ENCODE data around the gene ARPIN.
A peak's percentile ranks its signal among the peaks of the same experiment; 100 is the strongest.
"Not testable (repeated sequence)": the region's sequence is repeated elsewhere in the genome, so short reads cannot be mapped to it uniquely, and the experiment has no call there.

The ARPIN gene

DNA sequence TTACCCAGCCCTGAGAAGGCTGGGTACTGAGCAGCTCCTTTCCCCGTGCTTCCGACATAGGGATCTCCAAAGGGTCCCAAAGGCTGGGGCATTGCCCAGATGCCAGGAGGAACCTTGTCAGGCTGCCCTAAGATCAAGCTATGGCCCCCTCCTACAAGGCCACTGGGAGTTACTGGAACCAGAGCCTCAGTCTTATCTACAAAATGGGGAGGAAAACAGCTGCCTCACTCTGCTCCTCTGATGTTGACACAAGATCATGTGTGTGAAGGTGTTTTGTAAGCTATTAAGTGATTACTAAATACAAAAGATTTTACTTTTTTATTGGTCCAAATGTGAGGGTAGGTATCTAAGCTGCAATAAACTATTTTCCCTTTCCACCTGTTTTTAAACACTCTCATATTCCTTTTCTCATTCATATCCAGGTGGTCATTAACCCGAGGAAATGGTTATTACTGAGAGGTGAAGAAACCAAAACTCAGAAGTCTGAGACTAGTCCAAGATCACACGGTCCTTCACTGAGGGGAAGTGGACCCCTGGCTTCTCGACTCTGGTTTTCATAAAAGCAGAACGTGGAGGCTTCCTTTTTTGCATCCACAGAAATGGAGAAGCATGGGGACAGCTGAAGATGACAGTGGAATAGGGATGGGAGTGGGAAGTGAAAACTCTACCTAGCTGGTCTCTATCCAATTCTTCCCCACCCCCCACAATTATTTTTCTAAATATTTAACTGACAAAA lies 1.7 kb downstream of the ARPIN start:
- DNase-seq = no peak

DNA sequence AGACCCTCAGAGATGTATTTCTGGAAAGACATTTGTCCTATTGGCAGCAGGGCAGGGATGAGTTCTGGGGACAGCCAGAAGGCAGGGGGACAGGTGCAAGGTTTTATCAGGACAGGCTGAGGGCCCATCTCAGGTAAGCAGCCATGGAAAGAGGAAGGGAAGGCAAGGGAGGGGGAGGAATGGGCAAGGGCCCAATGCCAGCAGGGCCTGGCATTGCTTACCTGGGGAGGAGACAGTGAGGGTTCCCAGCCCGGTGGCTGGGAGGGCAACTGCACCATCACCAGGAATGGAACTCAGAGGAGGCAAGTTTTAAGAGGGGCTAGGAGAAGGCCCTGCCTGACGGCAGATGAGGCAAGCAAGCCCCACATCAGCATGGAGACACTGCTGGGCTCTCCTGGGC lies 3.1 kb downstream of the ARPIN start:
- DNase-seq = no peak

DNA sequence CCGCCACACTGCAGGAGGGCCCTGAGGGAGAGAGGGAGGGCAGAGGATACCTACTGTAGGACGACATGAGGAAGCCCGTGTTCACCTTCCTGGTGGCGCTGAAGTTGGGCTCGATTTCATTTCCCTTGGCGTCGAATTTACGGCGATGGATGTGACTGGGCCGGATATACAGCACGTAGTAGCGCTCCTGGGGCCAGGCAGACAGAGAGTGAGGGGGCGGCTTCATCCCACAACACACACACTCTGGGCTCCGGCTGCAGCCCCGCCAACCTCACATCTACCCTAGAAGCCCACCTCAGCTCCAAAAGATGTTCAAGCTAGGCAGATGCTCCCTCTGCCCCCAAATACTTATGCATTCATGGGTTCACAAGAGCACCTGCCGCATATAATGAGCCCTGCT lies 4.5 kb downstream of the ARPIN start:
- no peak for DNase-seq

DNA sequence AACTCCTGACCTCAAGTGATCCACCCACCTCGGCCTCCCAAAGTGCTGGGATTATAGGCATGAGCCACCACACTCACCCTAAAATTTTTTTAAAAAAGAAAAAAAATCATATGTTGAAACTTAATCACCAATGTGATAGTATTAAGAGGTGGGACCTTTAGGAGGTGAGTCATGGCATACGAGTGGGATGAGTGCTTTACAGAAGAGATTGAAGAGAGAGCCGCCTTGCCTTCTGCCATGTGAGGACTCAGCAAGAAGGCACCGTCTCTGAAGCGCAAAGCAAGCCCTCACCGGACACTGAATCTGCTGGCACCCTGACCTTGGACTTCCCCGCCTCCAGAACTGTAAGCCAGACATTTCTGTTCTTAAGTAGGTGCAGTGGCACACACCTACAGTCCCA lies 5.5 kb downstream of the ARPIN start:
- no peak for DNase-seq

DNA sequence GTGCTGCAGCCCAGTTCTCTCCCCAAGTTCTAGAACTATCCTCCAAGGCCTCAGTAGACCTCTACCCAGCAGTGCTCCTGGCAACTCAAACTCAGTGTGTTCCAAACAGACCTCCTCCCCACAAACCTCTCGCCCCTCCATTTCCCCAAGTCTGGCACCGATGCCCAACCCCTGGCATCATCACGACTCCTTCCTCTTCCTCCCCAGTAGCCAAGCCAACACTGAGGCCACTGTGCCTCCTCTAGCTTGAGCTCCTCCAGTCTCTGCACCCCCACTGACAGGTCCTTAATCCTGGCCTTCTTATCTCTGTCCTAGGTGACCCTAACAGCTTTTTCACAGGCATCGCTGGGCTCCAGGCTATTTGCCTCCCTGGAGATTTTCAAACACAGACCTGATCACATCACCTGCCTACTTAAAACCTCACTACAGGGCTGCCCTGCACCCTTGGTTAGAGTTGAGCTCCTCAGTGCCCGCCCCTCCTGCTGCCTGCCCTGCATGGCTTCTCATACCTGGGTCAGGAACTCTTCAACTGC lies 6.8 kb downstream of the ARPIN start:
- no peak for DNase-seq

DNA sequence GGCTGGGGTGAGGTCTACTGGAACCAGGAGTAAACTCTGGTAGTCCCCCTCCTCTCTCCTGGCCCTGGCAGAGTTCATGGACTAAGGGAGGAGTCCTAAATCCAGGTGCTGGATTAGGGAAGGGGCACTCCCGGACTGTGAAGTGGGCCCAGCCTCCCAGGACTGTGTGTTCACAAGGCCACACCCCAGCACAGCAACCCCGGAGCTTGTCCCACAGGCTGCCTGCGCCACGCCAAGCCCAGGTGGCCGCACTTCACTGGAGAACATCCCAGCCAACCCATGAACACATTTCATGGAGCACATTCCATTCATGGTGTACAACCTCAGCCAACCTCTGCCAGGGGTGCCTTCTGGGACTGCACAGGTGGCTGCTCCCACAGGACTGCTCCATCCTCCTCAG lies 8.2 kb downstream of the ARPIN start:
- no peak for DNase-seq

DNA sequence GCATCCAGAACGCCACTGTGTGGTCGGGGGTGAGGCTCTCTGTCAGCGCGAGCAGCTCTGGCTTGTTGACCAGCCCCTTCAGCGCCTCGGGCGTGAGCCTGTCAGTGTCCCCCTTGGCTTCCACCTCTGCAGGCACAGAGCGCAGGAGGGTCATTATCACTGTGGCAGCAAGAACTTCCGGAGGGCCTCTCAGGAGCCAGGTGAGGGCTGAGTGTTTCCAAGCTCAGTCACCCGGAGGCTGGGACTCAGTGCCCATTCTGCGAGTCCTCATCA lies 9.0 kb downstream of the ARPIN start:
- no peak for DNase-seq

DNA sequence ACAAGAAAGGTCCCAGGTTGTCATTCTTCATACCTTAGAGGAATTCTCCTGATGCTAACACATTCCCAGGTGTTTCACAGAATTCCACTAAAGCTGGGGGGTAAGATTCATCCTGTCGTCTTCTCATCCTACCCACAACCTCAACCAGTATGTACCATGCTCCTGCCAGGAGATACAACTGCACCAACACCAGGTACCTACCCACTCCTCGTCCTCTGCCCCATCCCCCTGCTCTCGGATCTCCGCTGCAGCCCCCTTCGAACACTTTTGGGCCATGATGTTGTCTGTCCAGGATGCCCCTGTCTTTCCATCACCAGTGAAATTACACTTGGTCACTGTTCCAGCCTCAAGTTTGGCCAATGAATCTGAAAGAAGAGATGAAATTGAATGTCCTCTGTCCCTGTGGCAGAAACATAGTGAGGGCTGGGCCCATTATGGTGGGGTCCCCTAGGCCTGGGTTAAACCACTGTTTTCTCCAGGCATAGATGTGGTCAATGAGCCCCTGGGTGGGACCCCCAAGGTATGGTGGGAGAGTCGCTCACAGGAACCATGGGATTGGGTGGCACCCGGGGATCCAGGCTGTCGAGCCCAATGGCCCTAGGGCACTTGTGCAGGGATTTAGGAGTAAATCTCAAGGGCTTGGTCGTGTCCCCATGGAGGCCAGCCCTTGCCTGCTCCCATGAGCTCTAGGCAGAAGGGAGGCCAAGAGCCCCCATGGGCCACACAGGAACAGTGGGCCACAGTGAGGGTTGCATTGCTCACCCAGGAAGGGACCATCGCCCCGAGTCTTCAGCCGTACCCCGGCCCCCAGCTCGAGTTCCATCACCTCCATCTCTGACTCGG lies 9.5 kb downstream of the ARPIN start:
- no peak for DNase-seq

DNA sequence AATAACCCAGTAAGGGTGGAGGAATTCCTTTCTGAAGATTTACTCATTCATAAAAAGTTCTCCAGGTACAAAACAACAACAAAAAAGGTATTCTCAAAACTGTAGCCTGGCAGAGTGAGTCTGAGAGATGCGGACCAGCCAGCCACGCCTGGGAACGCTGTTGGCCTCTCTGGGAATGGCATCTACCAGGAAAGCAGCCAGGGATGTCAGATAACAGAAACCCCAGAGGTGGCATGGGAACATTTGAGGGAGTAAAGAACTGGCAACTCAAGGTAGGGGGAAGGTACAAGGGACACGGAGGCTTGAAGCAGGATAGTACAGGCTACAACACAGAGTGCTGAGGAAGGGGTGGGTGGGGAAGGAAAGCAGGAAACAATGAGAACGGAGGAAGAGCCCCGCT lies 11.9 kb downstream of the ARPIN start:
- DNase-seq = no peak

DNA sequence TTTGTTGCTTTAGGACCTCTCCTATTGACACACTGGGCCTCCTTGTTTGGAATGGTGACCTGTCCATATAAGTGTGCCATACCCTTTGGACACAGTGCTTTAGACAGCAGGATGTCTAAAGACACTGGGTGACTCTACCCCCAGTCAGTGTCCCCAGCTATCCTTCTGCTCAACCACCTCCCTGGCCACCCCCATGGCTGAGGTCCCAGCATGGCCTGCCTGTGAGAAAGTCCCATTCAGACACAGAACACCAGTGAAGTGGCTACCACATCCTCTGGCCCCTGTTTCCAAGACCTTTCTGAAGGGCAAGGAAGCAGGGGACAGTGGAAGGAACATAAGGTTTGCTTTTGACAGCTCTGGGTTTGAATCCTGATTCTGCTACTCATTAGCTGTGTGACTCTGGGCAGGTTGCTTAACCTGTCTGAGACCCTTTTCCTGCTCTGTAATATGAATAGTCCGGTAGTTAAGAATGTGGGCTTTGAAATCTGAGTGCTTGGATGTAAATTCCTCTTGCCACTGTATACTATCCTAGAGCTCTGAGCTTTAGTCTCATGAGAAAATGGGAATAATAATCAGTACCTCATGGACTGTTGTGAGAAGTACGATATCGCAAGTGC lies 12.7 kb downstream of the ARPIN start:
- DNase-seq = no peak

DNA sequence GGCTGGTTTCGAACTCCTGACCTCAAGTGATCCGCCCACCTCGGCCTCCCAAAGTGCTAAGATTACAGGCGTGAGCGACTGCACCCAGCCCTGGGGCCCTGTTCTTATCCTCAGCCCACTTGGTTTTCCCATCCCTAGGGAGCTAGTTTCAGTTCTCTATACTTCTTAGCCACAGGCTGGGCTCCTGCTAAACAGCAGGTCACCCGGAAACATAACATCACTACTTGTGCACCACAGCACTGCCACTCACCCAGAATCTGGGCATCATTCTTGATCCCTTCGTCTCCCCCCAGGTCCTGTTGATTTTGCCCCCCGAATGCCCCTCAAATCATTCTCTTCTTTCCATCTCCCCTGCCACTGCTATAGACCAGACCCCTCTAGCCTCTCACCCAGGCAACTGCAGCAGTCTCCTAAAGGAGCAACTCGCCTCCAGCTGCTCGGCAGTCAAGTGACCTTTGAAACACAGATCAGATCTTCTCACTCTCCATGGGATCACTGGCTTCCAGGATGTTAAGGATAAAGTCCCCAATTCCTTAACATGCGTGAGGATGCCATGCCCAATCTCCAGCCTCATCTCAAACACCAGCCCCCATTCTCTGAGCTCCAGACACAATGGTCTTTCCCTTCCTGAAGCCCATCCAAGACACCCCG lies 13.3 kb downstream of the ARPIN start:
- no peak for DNase-seq

DNA sequence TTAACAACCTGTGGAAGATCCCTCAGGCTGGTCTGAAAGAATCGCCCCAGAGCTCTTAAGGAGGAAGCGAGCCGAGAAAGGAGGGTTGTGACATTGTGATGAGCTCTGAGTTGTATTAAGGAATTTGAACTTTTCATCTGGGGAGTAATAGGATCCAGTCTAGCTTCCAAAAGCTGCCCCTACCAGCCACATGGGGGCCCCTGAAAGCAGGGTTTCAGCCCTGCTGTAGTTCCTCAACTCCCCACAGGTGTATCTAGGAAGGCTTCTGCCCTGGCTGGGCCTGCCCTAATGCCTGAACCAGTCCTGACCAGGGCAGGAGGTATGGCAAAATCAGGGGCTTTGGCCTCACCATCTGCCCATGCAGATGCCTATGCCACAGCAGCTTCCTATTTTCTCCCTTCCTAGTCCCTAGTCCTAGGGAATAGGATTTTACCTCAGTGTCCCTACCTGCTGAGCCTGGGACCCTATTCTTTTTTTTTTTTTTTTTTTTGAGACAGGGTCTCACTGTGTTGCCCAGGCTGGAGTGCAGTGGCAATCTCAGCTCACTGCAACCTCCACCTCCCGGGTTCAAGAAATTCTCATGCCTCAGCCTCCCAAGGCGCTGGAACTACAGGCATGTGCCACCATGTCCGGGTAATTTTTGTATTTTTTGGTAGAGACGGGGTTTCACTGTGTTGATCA lies 14.0 kb downstream of the ARPIN start:
- peak; percentile 44 for DNase-seq

DNA sequence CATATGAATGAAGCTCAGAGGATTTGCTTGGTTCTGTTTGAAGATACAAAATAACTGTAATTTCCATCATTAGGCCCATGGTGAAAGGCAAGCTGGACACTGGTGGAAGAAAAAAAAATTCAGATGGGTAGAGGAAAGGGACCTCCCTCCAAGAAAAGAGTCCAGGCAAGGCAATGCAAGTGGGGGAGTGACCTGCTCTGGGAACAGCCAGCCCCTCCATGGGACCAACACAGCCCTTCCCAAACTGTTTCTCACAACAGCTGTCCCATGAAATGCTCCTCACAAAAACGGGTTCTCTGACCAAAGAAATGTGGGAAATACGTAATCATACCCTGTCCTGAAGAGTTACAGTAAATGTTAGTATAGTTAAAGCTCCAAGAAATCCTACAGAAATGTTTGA lies 14.6 kb downstream of the ARPIN start:
- no peak for DNase-seq

DNA sequence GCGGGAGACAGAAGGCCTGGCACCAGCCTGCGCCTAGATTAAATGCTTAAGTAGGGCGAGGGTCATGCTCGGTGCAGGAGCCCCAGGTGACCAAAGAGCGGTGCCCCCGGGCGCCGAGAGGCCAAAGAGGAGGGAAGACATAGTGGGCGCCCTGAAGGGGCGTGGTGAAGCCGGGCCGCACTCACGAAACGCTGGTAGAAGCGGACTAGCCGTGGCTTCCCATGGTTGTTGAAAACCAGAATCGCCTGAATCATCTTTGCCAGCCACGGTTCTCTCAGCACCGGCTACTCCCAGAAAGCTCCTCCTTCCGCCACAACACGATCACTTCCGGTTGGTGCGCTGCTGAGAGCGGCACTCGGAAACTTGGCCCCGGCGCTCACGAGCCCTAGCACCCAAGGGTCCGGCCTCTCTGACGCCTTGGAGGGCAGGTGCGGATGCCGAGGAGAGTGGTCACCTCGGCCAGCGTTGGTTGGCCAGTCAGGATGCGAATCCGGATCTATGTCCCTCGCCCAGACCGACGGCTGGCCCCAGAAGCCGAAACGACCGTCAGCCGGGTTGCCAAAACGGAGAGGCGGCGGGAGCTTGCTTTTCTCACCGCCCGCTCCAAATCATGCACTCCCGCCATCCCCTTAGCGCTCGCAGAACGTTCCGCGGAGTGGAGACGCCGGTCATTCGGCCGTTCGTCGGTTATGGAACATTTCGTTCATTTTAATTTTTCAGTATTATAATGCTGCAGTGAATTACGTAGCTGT lies 18.9 kb downstream of the ARPIN start, which contains the start of gene AP3S2:
Gene AP3S2, minus strand, starts transcription at position 299 of the 752 bp plus-strand sequence. Its CDS starts 45 bp downstream, at position 254.
- peak; percentile 93 for DNase-seq

DNA sequence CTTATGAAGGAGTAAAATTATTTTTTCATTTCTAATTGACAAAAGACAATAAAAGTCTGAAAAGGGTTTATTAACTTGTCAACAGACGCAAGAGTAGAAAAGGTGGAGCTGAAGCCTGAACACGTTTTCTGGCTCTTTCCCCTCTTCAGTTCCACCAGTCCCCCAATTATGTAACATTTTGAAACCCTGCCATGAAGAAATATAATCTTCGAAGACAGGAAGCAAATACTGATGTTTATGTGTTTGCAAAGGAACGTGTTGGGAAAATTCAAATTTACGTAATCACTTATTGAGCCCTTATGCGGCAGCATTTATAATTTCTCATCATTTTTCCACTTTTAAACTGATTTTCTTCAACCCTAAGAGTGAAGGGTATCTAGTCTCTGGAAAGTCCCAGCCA lies 19.7 kb downstream of the ARPIN start:
- DNase-seq = no peak

DNA sequence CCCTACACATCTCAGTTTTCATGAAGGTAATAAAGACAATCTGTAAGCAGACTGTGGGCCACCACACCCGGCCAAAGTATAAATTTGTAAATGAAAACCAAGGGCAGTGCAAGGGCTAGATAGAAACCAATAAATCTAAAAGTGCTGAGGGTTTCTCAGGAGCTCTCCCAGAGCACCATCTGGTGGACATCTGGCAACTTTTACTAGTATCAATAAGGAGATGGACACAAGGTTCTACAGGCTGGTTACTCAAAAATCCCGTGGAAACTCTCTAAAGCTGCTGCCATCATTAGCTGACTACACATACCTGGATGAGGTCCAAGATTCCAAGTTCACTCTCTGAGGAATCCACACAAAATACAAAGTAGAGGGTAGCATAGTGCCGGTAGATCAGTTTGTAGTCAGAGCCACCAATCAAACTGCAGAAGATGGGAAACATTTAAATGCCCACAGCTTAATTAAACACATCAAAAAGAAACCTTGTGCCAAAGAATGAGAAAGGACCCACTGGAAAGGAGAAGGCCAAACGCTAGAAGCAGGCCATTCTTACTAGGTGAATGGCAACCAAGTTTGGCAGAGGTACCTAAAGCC lies 24.4 kb downstream of the ARPIN start:
- DNase-seq = peak; percentile 78

DNA sequence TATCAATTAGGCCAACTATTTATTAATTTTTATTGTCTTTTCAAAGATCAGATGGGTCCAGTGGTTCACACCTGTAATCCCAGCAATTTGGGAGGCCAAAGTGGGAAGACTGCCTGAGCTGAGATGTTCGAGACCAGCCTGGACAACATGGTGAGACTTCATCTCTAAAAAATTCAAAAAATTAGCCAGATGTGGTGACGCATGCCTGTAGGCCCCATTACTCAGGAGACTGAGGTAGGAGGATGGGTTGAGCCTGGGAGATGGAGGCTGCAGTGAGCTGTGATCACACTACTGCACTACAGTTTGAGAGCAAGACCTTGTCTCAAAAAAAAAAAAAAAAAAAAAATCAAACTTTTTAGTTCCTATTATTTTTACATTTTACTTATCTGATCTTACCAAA lies 27.1 kb downstream of the ARPIN start:
- DNase-seq = peak; percentile 6

DNA sequence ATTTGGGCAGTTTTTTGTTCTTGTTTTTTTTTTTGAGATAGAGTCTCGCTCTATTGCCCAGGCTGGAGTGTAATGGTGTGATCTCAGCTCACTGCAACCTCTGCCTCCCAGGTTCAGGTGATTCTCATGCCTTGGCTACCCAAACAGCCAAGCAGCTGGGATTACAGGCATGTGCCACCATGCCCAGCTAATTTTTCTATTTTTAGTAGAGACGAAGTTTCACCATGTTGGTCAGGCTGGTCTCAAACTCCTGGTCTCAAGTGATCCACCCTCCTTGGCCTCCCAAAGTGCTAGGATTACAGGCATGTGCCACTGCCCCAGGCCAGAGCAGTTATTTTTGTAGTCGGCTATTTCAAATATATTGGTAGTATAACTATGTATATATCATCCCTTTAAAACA lies 27.6 kb downstream of the ARPIN start:
- not testable (repeated sequence) for DNase-seq

DNA sequence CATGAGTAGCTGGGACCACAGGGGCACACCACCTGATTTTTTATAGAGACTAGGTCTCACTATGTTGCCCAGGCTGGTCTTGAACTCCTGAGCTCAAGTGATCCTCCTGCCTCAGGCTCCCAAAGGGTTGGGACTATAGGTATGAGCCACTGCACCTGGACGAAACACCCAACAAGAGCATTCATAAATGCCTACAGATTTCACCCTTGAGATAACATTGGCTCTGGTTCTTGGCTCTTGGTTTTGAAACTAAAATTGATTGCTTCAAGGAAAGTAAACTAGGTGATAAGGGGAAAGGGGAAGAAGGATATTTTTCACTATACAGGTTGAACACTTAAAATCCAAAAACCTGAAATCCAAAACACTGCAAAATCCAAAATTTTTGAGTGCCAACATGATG lies 29.2 kb downstream of the ARPIN start:
- no peak for DNase-seq

DNA sequence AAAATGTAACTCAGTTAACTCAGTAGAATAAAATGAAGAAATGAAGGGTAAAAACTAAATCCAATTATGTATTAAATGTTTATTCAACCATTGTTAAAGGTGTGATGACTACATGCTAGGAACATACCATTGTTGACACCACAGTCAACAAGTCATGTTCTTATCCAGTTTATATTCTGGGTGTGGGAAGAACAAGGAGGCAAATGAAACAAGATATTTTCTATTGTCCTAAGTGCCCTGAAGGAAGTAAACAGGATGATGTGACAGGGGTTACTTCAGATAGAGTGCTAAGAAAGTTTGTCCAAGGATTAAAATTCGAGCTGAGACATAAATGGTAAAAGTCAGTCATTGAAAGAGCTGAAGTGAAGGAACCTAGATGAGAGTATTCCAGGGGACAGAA lies 32.0 kb downstream of the ARPIN start:
- DNase-seq = no peak

DNA sequence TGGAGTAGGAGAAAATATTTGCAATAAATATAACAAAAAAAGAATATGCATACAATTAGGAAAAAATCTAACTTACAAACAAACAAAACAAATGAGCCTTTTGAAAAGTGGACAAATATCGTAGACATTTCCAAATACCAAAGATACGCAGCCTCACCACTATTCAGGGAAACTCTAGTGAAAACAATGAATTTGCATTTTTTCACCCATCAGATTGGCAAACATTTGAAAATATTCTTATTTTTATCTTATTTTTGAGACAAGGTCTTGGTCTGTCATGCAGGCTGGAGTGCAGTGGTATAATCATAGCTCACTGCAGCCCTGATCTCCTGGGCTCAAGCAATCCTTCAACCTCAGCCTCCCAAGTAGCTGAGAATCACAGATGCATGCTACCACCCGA lies 34.4 kb downstream of the ARPIN start:
- DNase-seq = no peak

Data from fibroblast of skin of abdomen (primary cell).